IMR-90 (cell line): ENCODE results near the gene FKRP. TPM values are rescaled to one million over a fixed set of nuclear protein-coding genes. Genes with fewer than 3 reads are reported as not detected.

Experiments used
- ATAC-seq: fragments of 200-7000 bp; cut with Tn5 transposase; 2 replicates; pipeline ENCODE4 v1.9.1; 2020; ENCODE audit warnings: low read depth, mild to moderate bottlenecking, moderate library complexity
- BruUV-seq: library from RNA; stranded (reverse); fragments of 400-500 nt; replicated peaks from 2 replicates; lab custom pipeline; 2021; lab: Mats Ljungman, UMichigan
- CTCF ChIA-PET: fragments of 300-600 bp; formaldehyde crosslinking; extraction: SDS; loops from one replicate; lab custom pipeline; 2021; ENCODE audit warnings: antibody characterized with exemption; lab: Yijun Ruan, JAX
- POLR2A ChIA-PET: fragments of 300-600 bp; sonication (Branson Sonifier 250); formaldehyde crosslinking; loops from one replicate; lab custom pipeline; 2022; ENCODE audit warnings: antibody characterized with exemption; ENCODE audit not compliant: unreplicated experiment; lab: Charles Lee
- DNase-seq: peaks from one replicate; pipeline ENCODE4 v3.0.0; 2013
- H2AFZ ChIP-seq: replicated peaks from 2 replicates; pipeline ENCODE3; 2013; ENCODE audit warnings: low read length, mild to moderate bottlenecking; ENCODE audit not compliant: poor library complexity
- H2AK5ac ChIP-seq: 2 replicates; pipeline ENCODE4 v1.6.1; 2013; ENCODE audit warnings: low read depth, low read length, inconsistent platforms
- H2AK9ac ChIP-seq: replicated peaks from 2 replicates; pipeline ENCODE3; 2013; ENCODE audit warnings: mild to moderate bottlenecking, low read depth, low read length, moderate library complexity; ENCODE audit not compliant: poor library complexity
- H2BK120ac ChIP-seq: 2 replicates; pipeline ENCODE4 v1.6.1; 2013; ENCODE audit warnings: low read depth, low read length, inconsistent platforms
- H2BK15ac ChIP-seq: 3 replicates; pipeline ENCODE4 v1.6.1; 2013; ENCODE audit warnings: low read depth, low read length, inconsistent platforms
- H2BK20ac ChIP-seq: 2 replicates; pipeline ENCODE4 v1.6.1; 2013; ENCODE audit warnings: low read depth, mild to moderate bottlenecking, inconsistent platforms, low read length, moderate library complexity
- H2BK5ac ChIP-seq: 2 replicates; pipeline ENCODE4 v1.6.1; 2013; ENCODE audit warnings: mild to moderate bottlenecking, low read depth, low read length, inconsistent platforms; ENCODE audit not compliant: poor library complexity, severe bottlenecking
- H3K14ac ChIP-seq: replicated peaks from 2 replicates; pipeline ENCODE4 v1.6.1; 2013; ENCODE audit warnings: low read depth, low read length, inconsistent platforms
- H3K18ac ChIP-seq: 2 replicates; pipeline ENCODE4 v1.6.1; 2013; ENCODE audit warnings: low read depth, low read length, control low read depth
- H3K23ac ChIP-seq: 2 replicates; pipeline ENCODE4 v1.6.1; 2013; ENCODE audit warnings: low read depth, low read length, inconsistent platforms
- H3K27ac ChIP-seq: 2 replicates; pipeline ENCODE4 v1.5.1; 2013; ENCODE audit warnings: mild to moderate bottlenecking, control low read depth, low read length; ENCODE audit not compliant: insufficient read depth
- H3K27me3 ChIP-seq: 2 replicates; pipeline ENCODE4 v1.6.1; 2013; ENCODE audit warnings: low read length; ENCODE audit not compliant: control insufficient read depth, insufficient read depth
- H3K36me3 ChIP-seq: 2 replicates; pipeline ENCODE4 v1.6.1; 2013; ENCODE audit warnings: low read length, mixed read lengths; ENCODE audit not compliant: control insufficient read depth, insufficient read depth
- H3K4ac ChIP-seq: 2 replicates; pipeline ENCODE4 v1.6.1; 2013; ENCODE audit warnings: low read depth, low read length, inconsistent platforms
- H3K4me1 ChIP-seq: 2 replicates; pipeline ENCODE4 v1.6.1; 2013; ENCODE audit warnings: low read length, mixed read lengths; ENCODE audit not compliant: control insufficient read depth, insufficient read depth
- H3K4me2 ChIP-seq: 2 replicates; pipeline ENCODE4 v1.6.1; 2013; ENCODE audit warnings: low read depth, mild to moderate bottlenecking, control low read depth, low read length, moderate library complexity
- H3K4me3 ChIP-seq: 2 replicates; pipeline ENCODE4 v1.5.1; 2013; ENCODE audit warnings: low read depth, mild to moderate bottlenecking, control low read depth, low read length, moderate library complexity; ENCODE audit not compliant: insufficient read depth
- H3K56ac ChIP-seq: 2 replicates; pipeline ENCODE4 v1.6.1; 2013; ENCODE audit warnings: low read length, inconsistent platforms; ENCODE audit not compliant: insufficient read depth; ENCODE audit errors: extremely low read depth
- H3K79me1 ChIP-seq, 2 experiments: 2 replicates each; pipeline ENCODE4 v1.6.1; 2013; ENCODE audit warnings: low read length in 2 of 2, inconsistent platforms in 1 of 2, low read depth in 1 of 2
- H3K9ac ChIP-seq: 2 replicates; pipeline ENCODE4 v1.6.1; 2013; ENCODE audit warnings: low read depth, low read length, control low read depth
- H3K9me1 ChIP-seq: 2 replicates; pipeline ENCODE4 v1.6.1; 2013; ENCODE audit warnings: low read length, inconsistent platforms; ENCODE audit not compliant: insufficient read depth
- H3K9me3 ChIP-seq: 2 replicates; pipeline ENCODE4 v1.6.1; 2013; ENCODE audit warnings: low read length; ENCODE audit not compliant: control insufficient read depth, insufficient read depth
- H4K20me1 ChIP-seq: 2 replicates; pipeline ENCODE4 v1.6.1; 2013; ENCODE audit warnings: low read length, inconsistent platforms; ENCODE audit not compliant: insufficient read depth
- H4K5ac ChIP-seq: 2 replicates; pipeline ENCODE4 v1.6.1; 2013; ENCODE audit warnings: mild to moderate bottlenecking, low read depth, low read length, control low read depth
- H4K8ac ChIP-seq, 2 experiments: 2 replicates each; pipeline ENCODE4 v1.6.1; 2013; ENCODE audit warnings: low read depth in 2 of 2, low read length in 2 of 2, control low read depth in 1 of 2, inconsistent platforms in 1 of 2
- H4K91ac ChIP-seq: 2 replicates; pipeline ENCODE4 v1.6.1; 2013; ENCODE audit warnings: low read depth, low read length, inconsistent platforms; ENCODE audit not compliant: insufficient read depth
- CHD1 ChIP-seq: IDR thresholded peaks from 2 replicates; pipeline ENCODE4 v1.6.1; 2012; ENCODE audit warnings: low read depth, low read length, improper control_type of control experiment
- RAD21 ChIP-seq: IDR thresholded peaks from 2 replicates; pipeline ENCODE4 v1.6.1; 2012; ENCODE audit warnings: low read length, improper control_type of control experiment
- WGBS, 2 experiments: methylation state at CpG; one replicate each; pipeline versions ENCODE4 v1.1.5 to v1.1.7; 2013; ENCODE audit warnings: missing lambda C conversion rate in 2 of 2; ENCODE audit not compliant: insufficient read length in 1 of 2; ENCODE audit errors: extremely low coverage in 2 of 2; 5-methylcytosine and 5-hydroxymethylcytosine counted together
- dilution Hi-C: fragments of 300-500 bp; cut with HindIII; formaldehyde crosslinking; loops from one replicate; pipeline ENCODE4 v1.14.3; 2018; ENCODE audit warnings: low sequenced_read_pairs; ENCODE audit not compliant: unreplicated experiment
- in situ Hi-C: fragments of 300-500 bp; cut with MboI; formaldehyde crosslinking; loops from 3 replicates; pipeline ENCODE4 v1.14.3; 2019; ENCODE audit warnings: low sequenced_read_pairs, inconsistent platforms, mixed read lengths
- intact Hi-C: fragments of 100-400 bp; cut with micrococcal nuclease; formaldehyde crosslinking; loops from 2 replicates; pipeline ENCODE4 v1.10.0; 2022
- polyA plus RNA-seq, 3 experiments: library from polyadenylated mRNA; depleted of rRNA; stranded (reverse); fragments of >200 nt; gene quantifications; 2 replicates each; pipeline ENCODE4 v1.2.3, GENCODE V29; 2012; ENCODE audit warnings: low replicate concordance in 1 of 3
- total RNA-seq: library from RNA; depleted of rRNA; stranded (reverse); fragments of >200 nt; gene quantifications from 2 replicates; pipeline ENCODE4 v1.2.3, GENCODE V29; 2012

FKRP gene
- total and polyA plus RNA-seq, 2 of the 4 experiments (the other 2 are of a cell fraction), result 6.1 to 25.3 TPM

- no peak overlapping the region for H2BK15ac ChIP-seq
- H3K9ac ChIP-seq, result no peak overlapping the region
- dilution Hi-C loops (no loop called here), intact Hi-C loops (no loop called here), in situ Hi-C loops (no loop called here)
- no CpG with 5 or more reads among the region's 5 CpGs for WGBS, 2 experiments
- H2AFZ ChIP-seq, result no peak overlapping the region
- no peaks in the 10 kb centered on the region for H3K4me1 ChIP-seq
- no peak for ATAC-seq
- no peak overlapping the region for H4K8ac ChIP-seq
- no peaks in the 10 kb centered on the region for H3K79me1 ChIP-seq
- no peak overlapping the region for H3K4ac ChIP-seq
- no peak overlapping the region for H3K4me2 ChIP-seq
- H2BK20ac ChIP-seq, result no peak overlapping the region
- TF ChIP-seq CHD1, result no peak
- no peak for TF ChIP-seq RAD21
- no peak for DNase-seq
- no peak overlapping the region for H3K56ac ChIP-seq
- no peak overlapping the region for H4K91ac ChIP-seq
- POLR2A ChIA-PET, result no interaction called here
- H2BK120ac ChIP-seq, result no peak overlapping the region
- CTCF ChIA-PET, result no interaction called here
- no peaks in the 10 kb centered on the region for H4K20me1 ChIP-seq
- H3K18ac ChIP-seq, result no peak overlapping the region
- H3K36me3 ChIP-seq, result no peaks in the 10 kb centered on the region
- no peak overlapping the region; the same call in 1 of the 2 replicates for H2AK5ac ChIP-seq
- H3K27ac ChIP-seq, result no peak overlapping the region
- H3K9me3 ChIP-seq, result no peaks in the 10 kb centered on the region
- H3K9me1 ChIP-seq, result no peaks in the 10 kb centered on the region
- no peak overlapping the region for H3K14ac ChIP-seq
- no TSS peak for BruUV-seq
- H3K4me3 ChIP-seq, result no peak overlapping the region
- H2AK9ac ChIP-seq, result no peak overlapping the region
- no peaks in the 10 kb centered on the region for H3K27me3 ChIP-seq
- H4K5ac ChIP-seq, result no peak overlapping the region
- H2BK5ac ChIP-seq, result no peak overlapping the region
- H3K23ac ChIP-seq, result no peak overlapping the region
These were observed 56.3 kb downstream of the FKRP start for GRCh38 chr19:46802152-46802551.
